GM18505 (cell line): ENCODE results near the gene DYNLT5.
A peak's percentile ranks its signal among the peaks of the same experiment; 100 is the strongest.
"Not testable (repeated sequence)": the region's sequence is repeated elsewhere in the genome, so short reads cannot be mapped to it uniquely, and the experiment has no call there.

ENCODE experiments used
- ATAC-seq: cut with Tn5 transposase; IDR thresholded peaks from one replicate; pipeline ENCODE4 v1.9.1; 2021; ENCODE audit not compliant: unreplicated experiment
- POLR2A ChIP-seq: IDR thresholded peaks from 4 replicates; pipeline ENCODE4 v1.6.1; 2011; ENCODE audit warnings: borderline replicate concordance; ENCODE audit not compliant: insufficient read depth, insufficient read length; ENCODE audit errors: extremely low read depth

The DYNLT5 gene

DNA sequence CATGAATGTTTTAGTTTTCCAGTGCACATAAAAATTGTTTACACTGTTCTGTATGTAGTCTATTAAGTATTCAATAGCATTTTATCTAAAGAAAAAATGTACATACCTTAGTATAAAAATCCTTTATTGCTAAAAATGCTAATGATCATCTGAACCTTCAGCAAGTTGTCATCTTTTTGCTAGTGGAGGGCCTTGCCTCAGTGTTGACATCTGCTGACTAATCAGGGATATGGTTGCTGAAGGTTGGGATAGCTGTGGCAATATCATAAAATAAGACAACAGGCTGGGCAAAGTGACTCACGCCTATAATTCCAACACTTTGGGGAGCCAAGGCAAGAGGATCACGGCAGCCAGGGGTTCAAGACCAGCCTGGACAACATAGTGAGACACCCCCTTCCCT, 9.0 kb downstream of the DYNLT5 start:
- ATAC-seq: no peak
- no peak for TF ChIP-seq POLR2A

DNA sequence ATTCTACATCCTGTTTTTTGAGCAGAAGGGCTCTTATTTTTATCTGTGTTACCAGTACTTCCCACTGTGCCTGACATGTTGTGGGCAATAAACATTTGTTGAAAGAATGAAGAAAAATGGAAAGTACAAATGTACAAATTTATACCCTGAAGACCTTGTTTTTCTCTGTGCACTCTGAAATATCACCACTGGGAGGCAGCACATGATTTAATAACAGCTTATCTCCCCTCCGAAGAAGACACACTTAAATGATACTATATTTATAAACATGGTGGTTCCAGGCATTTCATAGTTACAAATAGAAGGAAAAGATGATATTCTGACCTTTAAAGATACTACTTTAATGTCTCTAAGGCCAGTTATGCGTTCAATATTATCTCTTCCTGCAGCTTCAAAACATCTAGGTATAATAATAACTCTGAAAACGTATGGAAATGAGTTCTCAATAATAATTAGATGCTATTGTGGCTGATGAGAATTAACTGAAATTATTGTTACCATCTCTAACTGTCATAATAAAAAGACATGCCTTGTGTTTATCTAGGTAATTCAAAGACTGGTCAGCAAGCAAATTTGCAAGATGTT, 12.8 kb downstream of the DYNLT5 start:
- ATAC-seq: no peak
- TF ChIP-seq POLR2A: no peak

DNA sequence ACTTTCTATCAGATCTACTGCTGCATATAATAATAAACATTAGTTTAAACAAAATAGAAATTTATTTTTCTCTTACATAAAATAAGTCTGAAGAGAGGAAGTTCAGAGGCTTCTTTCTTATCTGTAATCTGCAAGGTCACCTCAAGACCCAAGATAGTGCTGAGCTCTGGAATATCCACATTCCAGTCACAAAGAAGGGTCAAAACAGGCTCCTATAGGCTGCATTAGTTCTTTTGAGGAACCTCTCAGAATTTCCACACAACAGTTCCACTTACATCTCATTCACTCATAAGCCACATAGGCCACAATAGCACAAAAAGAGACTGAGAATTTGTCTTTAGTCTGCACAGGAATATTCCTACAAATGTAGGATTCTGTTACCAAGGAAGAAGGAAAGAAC, 15.4 kb downstream of the DYNLT5 start:
- no peak for ATAC-seq
- TF ChIP-seq POLR2A: no peak

DNA sequence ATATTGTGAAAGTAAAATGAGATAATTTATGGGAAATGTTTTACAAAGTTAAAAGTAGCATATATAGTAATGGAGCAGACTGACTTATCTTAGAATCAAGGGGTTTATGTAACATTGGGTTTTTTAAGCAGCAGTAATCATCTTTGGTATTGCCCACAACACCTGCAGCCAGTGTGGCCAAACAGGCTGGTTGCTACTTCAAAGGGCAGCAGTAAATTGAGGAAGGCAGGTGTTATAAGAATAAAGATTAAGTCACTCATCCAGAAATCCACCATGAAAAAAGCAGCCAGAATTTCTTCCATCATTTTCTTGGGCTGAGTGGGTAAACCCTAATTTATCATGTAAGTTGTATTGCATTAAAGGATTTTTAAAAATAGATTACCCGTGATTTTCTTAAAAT, 16.7 kb downstream of the DYNLT5 start:
- no peak for ATAC-seq
- TF ChIP-seq POLR2A: no peak

DNA sequence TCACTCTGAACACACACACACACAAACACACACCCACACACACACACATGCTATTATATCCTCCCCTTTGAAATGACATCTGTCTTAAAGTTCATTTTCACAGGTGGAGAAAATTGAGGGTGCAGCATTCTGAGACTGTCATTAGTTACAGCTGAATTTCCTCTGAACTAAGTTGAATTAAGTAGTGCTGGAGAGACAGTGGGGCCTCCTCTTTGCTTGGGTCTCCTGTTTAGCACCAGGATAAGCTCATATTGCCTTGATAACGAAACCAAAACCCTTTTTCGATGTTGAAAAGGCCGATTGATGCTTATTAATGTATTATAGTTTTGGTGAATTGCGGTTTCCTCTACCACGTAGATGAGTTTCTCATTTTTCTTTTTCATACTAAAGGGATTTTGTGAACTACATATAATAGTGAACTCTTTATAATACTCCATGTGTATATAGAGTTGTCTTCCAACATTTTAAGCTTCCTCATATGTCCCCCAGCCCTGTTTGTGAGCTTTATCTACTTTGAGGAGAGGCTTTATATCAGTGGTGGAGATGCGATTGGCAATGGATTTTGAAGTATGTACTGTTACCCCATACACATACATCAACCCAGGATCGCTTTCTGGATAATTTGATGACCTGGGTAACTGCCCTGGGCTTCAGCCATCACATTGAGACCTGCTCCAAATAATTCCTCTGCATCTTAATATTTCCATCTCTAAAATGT, 17.4 kb downstream of the DYNLT5 start:
- no peak for TF ChIP-seq POLR2A
- ATAC-seq: no peak

DNA sequence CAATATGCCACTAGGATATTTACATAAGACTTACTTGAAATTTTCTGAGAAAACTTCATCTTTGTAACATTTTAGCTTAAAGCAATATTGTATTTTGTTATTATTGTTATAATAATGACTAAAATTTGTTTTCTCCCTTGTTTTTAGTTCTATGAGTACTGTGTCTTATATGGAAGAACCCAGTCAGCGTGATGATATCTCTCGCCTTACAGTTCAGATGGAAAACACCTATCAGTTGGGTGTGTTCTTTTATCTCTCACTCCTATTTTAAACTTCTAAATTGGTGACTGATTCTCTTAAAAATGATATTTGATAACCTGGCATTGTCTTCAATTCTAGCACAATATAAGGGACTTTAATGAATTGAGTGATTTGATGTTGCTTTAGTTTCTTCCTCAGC, 18.0 kb downstream of the DYNLT5 start:
- no peak for TF ChIP-seq POLR2A
- ATAC-seq: no peak

DNA sequence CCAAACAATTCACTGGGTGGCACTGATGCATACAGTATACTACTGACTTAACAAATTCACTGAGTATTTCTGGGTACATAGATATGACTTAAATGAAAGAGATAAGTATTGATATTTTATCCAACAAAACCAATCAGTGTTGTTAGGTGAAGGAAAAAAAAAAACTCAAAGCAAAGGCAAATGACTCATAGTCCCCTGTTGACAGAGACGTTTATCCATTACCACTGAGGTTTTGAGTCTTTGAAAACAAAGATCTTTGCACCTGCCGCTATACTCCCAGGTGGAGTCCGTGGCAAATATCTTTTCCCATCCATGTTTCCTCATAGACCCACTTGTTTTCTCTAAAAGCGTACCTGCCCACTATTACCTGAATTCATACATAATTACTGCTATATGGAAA, 18.4 kb downstream of the DYNLT5 start:
- TF ChIP-seq POLR2A: no peak
- no peak for ATAC-seq

DNA sequence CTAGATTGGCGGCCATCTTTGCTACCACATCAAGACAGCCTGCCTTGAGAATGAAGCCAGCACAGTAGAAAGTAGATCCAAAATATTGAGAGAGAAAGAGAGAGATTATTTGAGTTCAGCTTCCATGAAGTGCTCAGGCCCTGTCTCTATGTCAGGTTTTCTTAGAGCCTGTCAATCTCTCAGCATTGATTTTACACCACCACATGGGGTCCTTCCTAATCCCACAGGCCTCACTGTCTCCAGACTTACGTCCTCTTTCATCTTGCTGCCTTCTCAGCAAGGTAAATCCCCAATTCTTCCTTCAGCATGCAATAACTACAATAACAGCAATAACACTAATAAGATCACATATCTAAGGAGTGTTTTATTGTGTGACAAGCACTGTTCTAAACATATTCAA, 21.0 kb downstream of the DYNLT5 start:
- no peak for ATAC-seq
- no peak for TF ChIP-seq POLR2A

DNA sequence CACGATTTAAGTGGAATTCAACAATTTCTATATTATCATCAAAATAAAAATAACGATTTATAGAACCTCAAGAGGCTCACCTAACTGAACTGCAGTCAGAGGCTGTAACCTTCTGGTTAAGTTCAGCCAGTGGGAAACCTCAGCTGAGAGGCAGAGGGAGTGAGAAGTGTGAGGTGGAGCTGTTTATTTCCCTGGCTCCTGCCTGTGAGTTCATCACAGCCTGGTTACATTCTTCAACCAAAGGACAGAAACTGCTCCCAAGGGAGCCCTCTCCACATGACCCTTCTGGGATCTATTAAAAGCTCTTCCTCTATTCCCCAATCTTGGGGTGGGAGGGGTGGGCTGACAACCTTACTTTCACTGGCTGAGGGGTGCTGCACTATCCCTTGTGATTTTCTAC, 22.2 kb downstream of the DYNLT5 start:
- TF ChIP-seq POLR2A: no peak
- no peak for ATAC-seq

DNA sequence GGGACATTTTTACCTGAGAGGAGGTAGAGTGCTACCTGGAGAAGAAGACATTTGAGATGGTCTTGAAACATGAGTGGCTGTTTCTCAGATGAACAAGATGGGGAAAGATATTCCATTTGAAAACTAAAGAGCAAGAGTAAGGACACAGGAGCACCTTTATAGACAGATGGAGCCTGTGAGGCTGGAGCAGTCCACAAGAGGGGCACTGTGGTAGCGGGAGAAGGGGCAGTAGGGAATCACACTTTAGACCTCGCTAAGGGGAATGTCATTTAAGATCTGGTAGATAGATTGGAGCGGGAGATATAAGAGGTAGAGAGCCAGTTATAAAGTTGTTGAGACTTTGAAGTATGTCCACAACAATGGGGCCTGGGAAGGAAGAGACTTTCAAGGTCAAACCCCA, 23.4 kb downstream of the DYNLT5 start:
- ATAC-seq: no peak
- TF ChIP-seq POLR2A: no peak

DNA sequence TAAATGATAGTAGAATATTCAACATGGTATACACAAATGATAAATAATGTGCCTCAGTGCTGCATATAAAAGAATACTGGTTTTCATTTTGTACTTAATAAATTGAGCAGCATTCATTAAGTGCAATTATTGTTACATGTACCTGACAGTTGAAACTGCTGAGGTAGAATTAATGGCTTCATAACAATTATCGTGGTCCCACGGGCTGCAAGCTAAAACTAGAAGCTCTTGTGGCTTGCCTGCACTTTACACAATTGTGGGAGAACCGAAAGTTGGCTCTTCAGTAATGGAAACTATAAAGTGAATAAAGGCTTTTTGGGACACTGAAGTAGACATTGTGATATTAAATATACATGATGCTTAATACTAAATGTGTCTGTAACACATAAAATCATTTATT, 25.6 kb downstream of the DYNLT5 start:
- no peak for TF ChIP-seq POLR2A

DNA sequence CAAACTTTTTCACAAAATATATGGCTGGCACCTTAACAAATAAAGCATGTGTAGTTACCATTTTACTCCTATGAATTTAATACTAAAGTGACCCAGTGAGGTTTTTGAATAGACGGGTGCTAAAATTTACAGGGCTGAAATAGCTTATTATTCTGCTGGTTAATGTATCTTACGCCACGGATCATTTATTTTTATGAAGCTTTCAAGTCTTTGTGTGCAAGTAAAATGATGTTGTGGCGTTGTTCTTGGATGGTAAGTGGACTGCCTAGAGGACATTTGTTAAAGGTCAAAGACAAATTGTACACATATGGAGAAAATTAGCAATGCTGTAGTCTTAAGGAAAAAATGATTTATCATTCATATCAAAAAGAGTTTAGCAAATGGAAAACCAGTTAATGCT, 26.0 kb downstream of the DYNLT5 start:
- ATAC-seq: no peak

More for the DNA sequence above, 25.6 kb downstream of the DYNLT5 start:
- ATAC-seq: no peak

DNA sequence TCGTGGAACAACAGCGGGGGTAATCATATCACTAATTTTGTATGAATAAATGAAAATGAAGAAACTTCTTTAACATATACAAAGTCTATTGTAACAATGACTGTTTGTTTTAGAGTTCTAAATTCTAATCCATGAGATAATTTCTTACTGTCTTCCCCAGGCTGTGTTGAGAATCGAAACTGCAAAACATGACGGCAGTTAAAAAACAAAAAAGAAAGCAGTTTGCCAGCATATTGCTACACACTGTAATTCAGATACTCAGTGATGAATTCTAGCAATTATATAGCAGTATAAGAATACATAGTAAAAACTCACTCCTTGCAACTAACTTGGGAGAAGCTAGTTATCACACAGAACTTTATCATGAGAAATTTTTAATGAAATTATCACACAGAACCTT, 26.7 kb downstream of the DYNLT5 start:
- TF ChIP-seq POLR2A: no peak
- ATAC-seq: no peak

More for the DNA sequence above, 26.0 kb downstream of the DYNLT5 start:
- TF ChIP-seq POLR2A: no peak

DNA sequence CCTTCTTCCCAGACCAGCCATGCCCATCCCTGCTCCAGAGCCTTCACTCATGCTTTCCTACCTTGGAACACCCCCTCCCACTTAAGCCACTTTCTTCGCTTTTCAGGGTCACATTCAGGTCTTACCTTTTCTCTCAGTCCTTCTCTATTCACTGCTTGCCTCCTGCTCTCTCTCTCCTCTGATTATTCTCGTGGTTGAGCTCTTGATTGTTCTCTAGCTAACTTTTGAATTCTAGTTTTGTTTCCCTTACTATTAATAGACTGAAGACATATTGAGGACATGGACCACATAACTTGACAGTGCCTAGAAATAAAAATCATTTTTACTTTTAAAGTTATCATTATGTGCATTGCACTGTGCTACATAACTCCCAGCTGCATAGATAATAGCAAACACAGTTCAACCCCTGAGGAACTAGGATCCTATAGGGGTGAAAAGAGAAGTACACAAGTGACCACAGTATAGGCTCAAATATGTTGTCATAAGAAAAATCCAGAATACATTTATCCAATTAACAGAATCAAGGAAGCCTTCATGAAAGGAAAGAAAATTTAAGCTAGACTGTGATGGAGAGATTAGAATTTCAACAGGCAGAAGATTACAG, 27.3 kb downstream of the DYNLT5 start:
- no peak for TF ChIP-seq POLR2A
- ATAC-seq: no peak

DNA sequence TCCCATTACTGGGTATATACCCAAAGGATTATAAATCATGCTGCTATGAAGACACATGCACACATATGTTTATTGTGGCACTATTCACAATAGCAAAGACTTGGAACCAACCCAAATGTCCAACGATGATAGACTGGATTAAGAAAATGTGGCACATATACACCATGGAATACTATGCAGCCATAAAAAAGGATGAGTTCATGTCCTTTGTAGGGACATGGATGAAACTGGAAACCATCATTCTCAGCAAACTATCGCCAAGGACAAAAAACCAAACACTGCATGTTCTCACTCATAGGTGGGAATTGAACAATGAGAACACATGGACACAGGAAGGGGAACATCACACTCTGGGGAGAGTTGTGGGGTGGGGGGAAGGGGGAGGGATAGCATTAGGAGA, 33.5 kb downstream of the DYNLT5 start:
- ATAC-seq: not testable (repeated sequence)

DNA sequence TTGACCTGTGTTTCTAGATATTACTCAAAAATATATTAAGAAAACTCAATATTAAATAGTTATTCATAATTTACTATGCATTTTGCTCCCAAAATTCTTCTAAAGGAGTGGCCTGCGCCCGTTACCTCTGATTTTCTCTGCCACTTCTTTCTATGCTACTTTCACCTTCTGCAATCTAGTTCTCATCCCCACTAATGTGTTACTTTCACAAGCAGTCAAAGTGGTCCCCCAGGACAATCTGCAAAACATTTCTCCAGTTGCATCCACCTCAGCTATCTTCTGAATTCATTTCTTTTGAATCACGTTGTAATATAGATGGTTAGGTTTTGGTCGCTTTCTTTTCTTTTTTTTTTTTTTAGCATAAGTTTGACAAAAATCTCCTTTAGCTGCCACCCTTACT, 35.4 kb downstream of the DYNLT5 start:
- TF ChIP-seq POLR2A: no peak
- peak; percentile 17 for ATAC-seq
